Measurements from ENCODE around the gene SLC35E1.

- no peak for TF ChIP-seq CTCF (IDR thresholded peaks at IDR 0.05)
- no peak for TF ChIP-seq POLR2A (IDR thresholded peaks at IDR 0.05)
Observed at GRCh38 chr19:16541526-16542044, 30.6 kb downstream of the SLC35E1 start.
